ENCODE data around the gene ATP2A2.

Gene ATP2A2

GRCh38 chr12:110343736-110344555 lies 62.9 kb downstream of the ATP2A2 start:
- in situ Hi-C loops (cut with HindIII; ENCODE audit: low pct_unique_long_range_greater_than_20kb, low sequenced_read_pairs) = no loop called here
- TF ChIP-seq JUND (IDR thresholded peaks at IDR 0.05; ENCODE audit: low read depth) = no peak
- no peak for DNase-seq (ENCODE audit: low read depth in 1 of 2, low spot score in 1 of 2)

GRCh38 chr12:110344657-110345056 lies 63.6 kb downstream of the ATP2A2 start:
- in situ Hi-C loops (cut with HindIII; ENCODE audit: low pct_unique_long_range_greater_than_20kb, low sequenced_read_pairs) = no loop called here
- no peak for TF ChIP-seq JUND (IDR thresholded peaks at IDR 0.05; ENCODE audit: low read depth)
- DNase-seq (ENCODE audit: low read depth in 1 of 2, low spot score in 1 of 2) = no peak

GRCh38 chr12:110345176-110345661 lies 64.2 kb downstream of the ATP2A2 start:
- no peak; the same call in 1 of the 2 replicates for TF ChIP-seq JUND (IDR thresholded peaks at IDR 0.05; ENCODE audit: low read depth)
- DNase-seq (ENCODE audit: low read depth in 1 of 2, low spot score in 1 of 2) = peak; percentile 88 to 97
- in situ Hi-C loops (cut with HindIII; ENCODE audit: low pct_unique_long_range_greater_than_20kb, low sequenced_read_pairs) = no loop called here

GRCh38 chr12:110345963-110346362 lies 64.9 kb downstream of the ATP2A2 start:
- in situ Hi-C loops (cut with HindIII; ENCODE audit: low pct_unique_long_range_greater_than_20kb, low sequenced_read_pairs) = no loop called here
- TF ChIP-seq JUND (IDR thresholded peaks at IDR 0.05; ENCODE audit: low read depth) = no peak
- DNase-seq (ENCODE audit: low read depth in 1 of 2, low spot score in 1 of 2) = no peak

- no peak for TF ChIP-seq JUND (IDR thresholded peaks at IDR 0.05; ENCODE audit: low read depth)
- in situ Hi-C loops (cut with HindIII; ENCODE audit: low pct_unique_long_range_greater_than_20kb, low sequenced_read_pairs) = no loop called here
- DNase-seq (ENCODE audit: low read depth in 1 of 2, low spot score in 1 of 2) = no peak
Observed at GRCh38 chr12:110347767-110348166, 66.7 kb downstream of the ATP2A2 start.

GRCh38 chr12:110348431-110349059 lies 67.5 kb downstream of the ATP2A2 start:
- TF ChIP-seq JUND (IDR thresholded peaks at IDR 0.05; ENCODE audit: low read depth) = no peak
- in situ Hi-C loops (cut with HindIII; ENCODE audit: low pct_unique_long_range_greater_than_20kb, low sequenced_read_pairs) = no loop called here
- DNase-seq (ENCODE audit: low read depth in 1 of 2, low spot score in 1 of 2) = no peak

GRCh38 chr12:110349096-110349495 lies 68.0 kb downstream of the ATP2A2 start:
- in situ Hi-C loops (cut with HindIII; ENCODE audit: low pct_unique_long_range_greater_than_20kb, low sequenced_read_pairs) = no loop called here
- no peak for DNase-seq (ENCODE audit: low read depth in 1 of 2, low spot score in 1 of 2)
- TF ChIP-seq JUND (IDR thresholded peaks at IDR 0.05; ENCODE audit: low read depth) = no peak

GRCh38 chr12:110349514-110350151 lies 68.6 kb downstream of the ATP2A2 start:
- no peak for TF ChIP-seq JUND (IDR thresholded peaks at IDR 0.05; ENCODE audit: low read depth)
- in situ Hi-C loops (cut with HindIII; ENCODE audit: low pct_unique_long_range_greater_than_20kb, low sequenced_read_pairs) = no loop called here

GRCh38 chr12:110351119-110351518 lies 70.1 kb downstream of the ATP2A2 start:
- TF ChIP-seq JUND (IDR thresholded peaks at IDR 0.05; ENCODE audit: low read depth) = no peak
- in situ Hi-C loops (cut with HindIII; ENCODE audit: low pct_unique_long_range_greater_than_20kb, low sequenced_read_pairs) = no loop called here
- DNase-seq (ENCODE audit: low read depth in 1 of 2, low spot score in 1 of 2) = no peak

More at GRCh38 chr12:110349514-110350151, 68.6 kb downstream of the ATP2A2 start:
- no peak for DNase-seq (ENCODE audit: low read depth in 1 of 2, low spot score in 1 of 2)

GRCh38 chr12:110352401-110352800 lies 71.4 kb downstream of the ATP2A2 start:
- no peak for DNase-seq (ENCODE audit: low read depth in 1 of 2, low spot score in 1 of 2)
- no peak for TF ChIP-seq JUND (IDR thresholded peaks at IDR 0.05; ENCODE audit: low read depth)
- in situ Hi-C loops (cut with HindIII; ENCODE audit: low pct_unique_long_range_greater_than_20kb, low sequenced_read_pairs) = no loop called here

GRCh38 chr12:110353211-110353965 lies 72.3 kb downstream of the ATP2A2 start:
- no peak for DNase-seq (ENCODE audit: low read depth in 1 of 2, low spot score in 1 of 2)
- in situ Hi-C loops (cut with HindIII; ENCODE audit: low pct_unique_long_range_greater_than_20kb, low sequenced_read_pairs) = no loop called here
- no peak for TF ChIP-seq JUND (IDR thresholded peaks at IDR 0.05; ENCODE audit: low read depth)

- in situ Hi-C loops (cut with HindIII; ENCODE audit: low pct_unique_long_range_greater_than_20kb, low sequenced_read_pairs) = no loop called here
- no peak for DNase-seq (ENCODE audit: low read depth in 1 of 2, low spot score in 1 of 2)
- no peak for TF ChIP-seq JUND (IDR thresholded peaks at IDR 0.05; ENCODE audit: low read depth)
Observed at GRCh38 chr12:110354172-110354780, 73.2 kb downstream of the ATP2A2 start.
